Prostate gland (tissue), 2 donors: ENCODE data around the gene SLC8A3.

ENCODE experiments used
- CTCF ChIP-seq, 4 experiments: fragments of 200-600 bp in 2 of 4; fragments of 450-650 bp in 2 of 4; sonication (generic) in 2 of 4; IDR thresholded peaks; 1 replicate in 3 of 4; 2 replicates in 1 of 4; pipeline ENCODE4 v1.5.1; 2016 to 2019; ENCODE audit warnings: antibody characterized with exemption in 4 of 4, mild to moderate bottlenecking in 2 of 4, moderate library complexity in 2 of 4
- POLR2AphosphoS5 ChIP-seq: sonication (generic); formaldehyde crosslinking; IDR thresholded peaks from one replicate; pipeline ENCODE4 v1.6.1; 2017; ENCODE audit warnings: antibody characterized with exemption

GRCh38 chr14:70029296-70030132 lies 159.2 kb downstream of the SLC8A3 start:
- TF ChIP-seq CTCF (IDR thresholded peaks at IDR 0.05), result no peak
- no peak for TF ChIP-seq POLR2AphosphoS5
